Karpas-422 (cell line): ENCODE results near the gene APOBEC2. TPM values are rescaled to one million over a fixed set of nuclear protein-coding genes. Genes with fewer than 3 reads are reported as not detected.

Experiments used
- DNase-seq: peaks from one replicate; pipeline ENCODE4 v3.0.0-alpha.2; 2015
- H2AFZ ChIP-seq: fragments of 200-600 bp; sonication (generic); 2 replicates; pipeline ENCODE4 v1.6.1; 2014; ENCODE audit warnings: antibody characterized with exemption, low read length, mixed read lengths
- H3K27ac ChIP-seq: fragments of 200-600 bp; sonication (generic); 2 replicates; pipeline ENCODE4 v1.5.1; 2014; ENCODE audit warnings: mild to moderate bottlenecking, low read length, moderate library complexity
- H3K27me3 ChIP-seq: fragments of 200-600 bp; sonication (generic); 2 replicates; pipeline ENCODE4 v1.6.1; 2014; ENCODE audit warnings: low read length, mixed read lengths
- H3K36me3 ChIP-seq: fragments of 200-600 bp; sonication (generic); 2 replicates; pipeline ENCODE4 v1.6.1; 2014; ENCODE audit warnings: low read length, mixed read lengths; ENCODE audit not compliant: insufficient read depth
- H3K4me1 ChIP-seq: fragments of 200-600 bp; sonication (generic); 2 replicates; pipeline ENCODE4 v1.6.1; 2014; ENCODE audit warnings: mild to moderate bottlenecking, low read length, mixed read lengths
- H3K4me2 ChIP-seq: fragments of 200-600 bp; sonication (generic); 2 replicates; pipeline ENCODE4 v1.6.1; 2014; ENCODE audit warnings: low read length, low read depth, mild to moderate bottlenecking; ENCODE audit not compliant: poor library complexity, severe bottlenecking
- H3K4me3 ChIP-seq: fragments of 200-600 bp; sonication (generic); 2 replicates; pipeline ENCODE4 v1.5.1; 2014; ENCODE audit warnings: mild to moderate bottlenecking, antibody characterized with exemption, low read length, mixed read lengths
- H3K79me2 ChIP-seq: fragments of 200-600 bp; sonication (generic); 2 replicates; pipeline ENCODE4 v1.6.1; 2014; ENCODE audit warnings: mild to moderate bottlenecking, low read length, mixed read lengths
- H3K9ac ChIP-seq: fragments of 200-600 bp; sonication (generic); 2 replicates; pipeline ENCODE4 v1.6.0; 2014; ENCODE audit warnings: low read length
- H3K9me2 ChIP-seq: fragments of 200-600 bp; sonication (generic), shearing (Covaris generic); replicated peaks from 2 replicates; pipeline ENCODE4 v1.6.0; 2014; ENCODE audit warnings: mild to moderate bottlenecking, low read length, moderate library complexity; ENCODE audit not compliant: insufficient read depth
- H3K9me3 ChIP-seq: fragments of 300-700, 200-600 bp; sonication (generic); 2 replicates; pipeline ENCODE4 v1.6.1; 2014; ENCODE audit warnings: low read length, mixed read lengths
- H4K20me1 ChIP-seq: fragments of 200-600 bp; sonication (generic); 2 replicates; pipeline ENCODE4 v1.6.1; 2014; ENCODE audit warnings: mild to moderate bottlenecking, antibody characterized with exemption, low read length, low read depth; ENCODE audit not compliant: insufficient read depth
- total RNA-seq: library from RNA; depleted of rRNA; stranded (reverse); fragments of >200 nt; shearing (Covaris generic); gene quantifications from 2 replicates; pipeline ENCODE4 v1.2.3, GENCODE V29; 2014; ENCODE audit warnings: low replicate concordance

The APOBEC2 gene
- total RNA-seq, 1 experiment from 2014 or later = not detected

DNA sequence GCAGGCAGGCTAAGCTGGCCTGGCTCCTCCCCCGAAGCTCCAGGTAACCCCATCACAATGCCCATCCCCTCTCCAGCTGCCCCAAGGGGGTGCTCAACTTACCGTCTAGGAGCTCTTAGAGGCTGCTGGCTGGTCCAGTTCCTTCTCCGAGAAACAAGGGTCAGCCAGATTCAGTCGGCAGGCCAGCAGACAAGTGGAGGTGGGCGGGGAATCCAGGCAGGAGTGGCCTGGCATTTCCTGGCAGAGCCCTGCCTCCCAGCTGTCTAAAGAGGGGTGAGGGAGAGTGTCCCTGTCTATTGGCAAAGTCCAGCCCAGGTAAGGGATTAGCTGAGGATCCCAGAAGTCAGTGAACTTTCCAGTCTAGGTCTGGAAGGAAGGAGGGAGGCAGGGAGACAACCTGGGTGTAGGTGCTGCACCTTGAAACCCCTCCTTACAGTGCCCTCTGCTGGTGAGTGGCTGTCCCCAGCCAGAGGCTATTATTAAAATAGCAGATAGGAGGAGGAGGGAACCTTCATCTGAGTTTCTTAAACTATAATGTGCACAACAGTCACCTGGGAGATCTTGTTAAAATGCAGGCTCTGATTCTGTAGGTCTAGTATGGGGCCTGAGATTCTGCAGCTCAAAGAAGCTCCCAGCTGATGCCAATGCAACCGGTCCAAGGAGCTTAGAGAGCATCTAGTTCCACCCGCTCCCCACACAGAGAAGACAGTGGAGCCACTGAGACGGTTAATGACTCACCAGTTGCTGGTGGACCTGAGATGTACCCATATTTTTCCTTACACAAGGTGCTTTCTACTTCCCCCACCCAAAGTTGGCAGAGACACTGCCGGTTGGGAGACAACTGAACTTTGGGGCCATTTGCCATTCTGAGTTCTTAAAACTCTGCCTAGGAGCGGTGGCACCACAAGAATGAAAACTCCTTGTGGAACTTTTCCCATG lies 13.7 kb upstream of the APOBEC2 start, which contains the start of gene UNC5CL:
Gene UNC5CL (minus strand): TSS at position 162 of the 939 bp plus-strand sequence. CDS start 4,147 bp downstream, outside the sequence.
- Histone ChIP-seq H4K20me1 (0 out of 2 replicates have a peak, but pooled peaks cover 3% of the 10 kb centered on the region), H3K4me3 (no peak within 1 kb of the TSS), H3K27me3 (no peaks in the 10 kb centered on the region), H2AFZ (no peak within 1 kb of the TSS), H3K9ac (no peak within 1 kb of the TSS), H3K36me3 (no peaks in the 10 kb centered on the region), H3K9me3 (no peaks in the 10 kb centered on the region), H3K4me1 (peaks cover 4% of the 10 kb centered on the region), H3K27ac (no peak within 1 kb of the TSS), H3K9me2 (no peaks in the 10 kb centered on the region), H3K79me2 (no peaks in the 10 kb centered on the region), H3K4me2 (no peak within 1 kb of the TSS)
- DNase-seq = peak; percentile 83

DNA sequence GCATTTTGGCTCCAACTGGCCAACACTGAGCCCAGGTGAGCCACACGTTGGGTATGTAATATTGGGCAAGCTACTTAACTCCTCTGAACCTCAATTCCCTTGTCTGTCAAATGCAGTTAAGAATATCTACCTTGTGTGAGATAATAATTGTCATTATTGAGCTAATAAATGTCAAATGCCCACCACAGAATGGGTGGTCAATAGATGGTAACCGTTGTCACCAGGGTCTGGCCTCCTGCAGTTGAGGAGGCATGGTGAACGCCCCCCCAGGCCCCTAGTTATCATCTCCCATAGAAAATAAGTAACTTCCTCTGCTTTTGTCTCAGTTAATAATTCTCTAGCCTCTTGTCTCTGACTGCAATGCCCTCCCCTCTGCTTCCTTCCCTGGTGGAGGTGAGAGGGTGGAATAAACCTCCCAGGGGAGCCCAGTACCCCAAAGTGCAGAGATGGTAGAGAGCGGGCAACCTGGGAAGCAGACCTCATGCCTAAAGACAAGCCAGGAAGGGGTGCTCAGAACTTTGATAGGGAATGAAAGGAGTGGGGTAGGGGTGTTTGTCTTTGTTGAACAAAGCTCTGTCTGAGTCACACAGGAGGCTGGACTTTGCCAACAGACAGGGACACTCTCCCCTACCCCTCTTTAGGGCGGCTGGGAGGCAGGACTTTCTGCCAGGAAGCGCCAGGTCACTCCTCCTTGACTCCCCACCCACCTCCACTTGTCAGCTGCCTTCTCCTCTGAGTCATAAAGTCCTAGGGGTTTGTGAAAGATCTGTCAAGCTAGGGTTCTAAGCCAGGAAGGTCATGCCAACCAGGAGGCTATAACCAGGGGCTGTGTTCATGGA lies 12.7 kb upstream of the APOBEC2 start:
- no peak for DNase-seq
- Histone ChIP-seq H3K9ac (no peak overlapping the region), H3K4me1 (peaks cover 4% of the 10 kb centered on the region), H3K4me2 (no peak overlapping the region), H3K79me2 (no peaks in the 10 kb centered on the region), H3K27ac (no peak overlapping the region), H3K27me3 (no peaks in the 10 kb centered on the region), H3K9me2 (no peaks in the 10 kb centered on the region), H3K4me3 (no peak overlapping the region), H2AFZ (no peak overlapping the region), H3K36me3 (no peaks in the 10 kb centered on the region), H4K20me1 (0 out of 2 replicates have a peak, but pooled peaks cover 3% of the 10 kb centered on the region), H3K9me3 (no peaks in the 10 kb centered on the region)

- Histone ChIP-seq H3K27ac (no peak overlapping the region), H3K4me2 (no peak overlapping the region), H3K4me1 (peaks cover 4% of the 10 kb centered on the region)
Observed at GRCh38 chr6:41040940-41041536, 12.0 kb upstream of the APOBEC2 start.

GRCh38 chr6:41042226-41043055 lies 10.6 kb upstream of the APOBEC2 start, which contains the start of gene TSPO2:
Gene TSPO2, plus strand, starts transcription at chr6:41042467. Its CDS starts 519 bp downstream, at chr6:41042986.
- no peaks in the 10 kb centered on the region for H3K27me3 ChIP-seq
- peaks cover 4% of the 10 kb centered on the region for H3K4me1 ChIP-seq
- no peak within 1 kb of the TSS for H3K4me2 ChIP-seq

More at GRCh38 chr6:41040940-41041536, 12.0 kb upstream of the APOBEC2 start:
- H4K20me1 ChIP-seq = 0 out of 2 replicates have a peak, but pooled peaks cover 3% of the 10 kb centered on the region
- no peak for DNase-seq
- no peaks in the 10 kb centered on the region for H3K9me3 ChIP-seq
- H3K36me3 ChIP-seq = no peaks in the 10 kb centered on the region
- no peak overlapping the region for H3K9ac ChIP-seq
- H3K27me3 ChIP-seq = no peaks in the 10 kb centered on the region
- no peak overlapping the region for H3K4me3 ChIP-seq
- no peaks in the 10 kb centered on the region for H3K79me2 ChIP-seq
- no peak overlapping the region for H2AFZ ChIP-seq
- H3K9me2 ChIP-seq = no peaks in the 10 kb centered on the region

DNA sequence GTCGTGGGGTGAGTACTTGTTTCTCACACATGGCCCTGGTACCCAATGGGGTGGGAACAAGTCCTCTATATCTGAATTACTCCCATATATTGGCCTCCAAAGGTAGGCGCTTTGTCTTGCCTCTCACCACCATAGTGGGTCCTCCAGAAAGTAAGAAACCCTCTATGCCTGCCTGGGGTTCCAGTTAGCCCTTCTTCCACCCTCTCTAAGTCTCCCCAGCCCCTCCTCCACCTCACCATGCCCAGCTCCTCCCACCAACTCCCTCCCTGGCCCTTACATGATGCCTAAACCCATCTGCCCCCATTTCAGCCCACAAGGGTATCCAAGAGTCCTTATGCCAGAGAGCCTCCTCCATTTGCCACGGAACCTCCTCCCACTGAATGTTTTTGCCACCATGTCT lies 9.9 kb upstream of the APOBEC2 start:
- DNase-seq = no peak
- Histone ChIP-seq H3K4me2 (no peak overlapping the region), H3K27ac (no peak overlapping the region), H3K9ac (no peak overlapping the region), H3K4me1 (peaks cover 4% of the 10 kb centered on the region), H3K9me3 (no peaks in the 10 kb centered on the region), H3K9me2 (no peaks in the 10 kb centered on the region), H2AFZ (no peak overlapping the region), H3K4me3 (no peak overlapping the region), H4K20me1 (0 out of 2 replicates have a peak, but pooled peaks cover 3% of the 10 kb centered on the region), H3K79me2 (no peaks in the 10 kb centered on the region), H3K36me3 (no peaks in the 10 kb centered on the region), H3K27me3 (no peaks in the 10 kb centered on the region)

More at GRCh38 chr6:41042226-41043055, 10.6 kb upstream of the APOBEC2 start, which contains the start of gene TSPO2:
- no peaks in the 10 kb centered on the region for H3K79me2 ChIP-seq
- H3K9me2 ChIP-seq = no peaks in the 10 kb centered on the region
- no peak within 1 kb of the TSS for H3K4me3 ChIP-seq
- no peak within 1 kb of the TSS for H2AFZ ChIP-seq
- no peak for DNase-seq
- no peak within 1 kb of the TSS for H3K27ac ChIP-seq
- no peaks in the 10 kb centered on the region for H3K9me3 ChIP-seq
- H4K20me1 ChIP-seq = 0 out of 2 replicates have a peak, but pooled peaks cover 3% of the 10 kb centered on the region
- H3K9ac ChIP-seq = no peak within 1 kb of the TSS
- no peaks in the 10 kb centered on the region for H3K36me3 ChIP-seq

DNA sequence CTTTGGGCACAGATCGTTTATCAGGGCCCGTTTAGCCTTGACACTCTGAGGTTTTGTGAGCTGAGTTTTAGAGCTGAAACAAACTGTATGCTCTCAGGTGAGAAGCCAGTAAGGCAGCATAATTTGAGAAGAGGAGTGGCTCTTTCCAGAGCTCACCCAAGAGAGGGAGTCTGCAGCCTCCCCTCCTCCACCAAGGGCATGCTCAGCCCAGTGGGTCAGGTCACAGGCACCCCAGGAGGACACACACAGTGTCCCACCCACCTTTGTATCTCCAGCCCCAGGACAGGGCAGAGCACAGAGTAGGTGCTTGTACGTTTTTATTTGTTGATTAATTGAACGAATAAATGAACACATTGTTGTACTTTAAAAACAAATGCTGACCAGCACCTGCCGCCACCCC lies 7.3 kb upstream of the APOBEC2 start:
- H3K27me3 ChIP-seq = no peaks in the 10 kb centered on the region
- no peaks in the 10 kb centered on the region for H3K9me2 ChIP-seq
- DNase-seq = no peak
- no peak overlapping the region for H2AFZ ChIP-seq
- H3K4me2 ChIP-seq = no peak overlapping the region
- peaks cover 4% of the 10 kb centered on the region for H3K4me1 ChIP-seq
- no peaks in the 10 kb centered on the region for H3K36me3 ChIP-seq
- no peaks in the 10 kb centered on the region for H3K79me2 ChIP-seq
- no peak overlapping the region for H3K9ac ChIP-seq
- no peaks in the 10 kb centered on the region for H4K20me1 ChIP-seq
- no peak overlapping the region for H3K27ac ChIP-seq
- H3K9me3 ChIP-seq = no peaks in the 10 kb centered on the region
- H3K4me3 ChIP-seq = no peak overlapping the region

DNA sequence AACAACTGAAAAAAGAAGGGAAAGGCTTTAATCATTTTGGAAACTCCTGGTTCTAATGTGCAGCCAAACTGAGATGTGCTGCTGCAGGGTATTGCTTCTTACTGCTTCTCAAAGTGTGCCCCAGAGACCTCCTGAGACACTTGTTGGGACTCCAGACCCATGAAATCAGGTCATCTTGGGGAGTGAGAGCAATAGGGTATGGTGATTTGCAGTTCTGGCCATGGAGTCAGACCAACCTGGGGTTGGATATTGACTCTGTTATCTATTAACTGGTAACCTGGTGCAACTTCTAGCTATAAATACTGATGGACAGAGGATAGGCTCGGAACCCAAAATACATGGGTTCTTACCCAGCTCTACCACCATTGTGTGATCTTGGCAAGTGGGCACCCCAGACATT lies 6.9 kb upstream of the APOBEC2 start:
- Histone ChIP-seq H3K4me2 (no peak overlapping the region), H3K79me2 (no peaks in the 10 kb centered on the region), H3K36me3 (no peaks in the 10 kb centered on the region), H3K27me3 (no peaks in the 10 kb centered on the region), H3K4me3 (no peak overlapping the region), H3K9me3 (no peaks in the 10 kb centered on the region), H3K4me1 (peaks cover 4% of the 10 kb centered on the region), H4K20me1 (no peaks in the 10 kb centered on the region), H3K9ac (no peak overlapping the region), H3K9me2 (no peaks in the 10 kb centered on the region), H2AFZ (no peak overlapping the region), H3K27ac (no peak overlapping the region)
- no peak for DNase-seq
